Adrenal gland (tissue), 5 donors: ENCODE measurements around the gene YARS1.
A peak's percentile ranks its signal among the peaks of the same experiment; 100 is the strongest.

Source experiments
- CTCF ChIP-seq, 6 experiments: fragments of 450-650 bp in 4 of 6; fragments of 200-600 bp in 2 of 6; sonication (generic) in 1 of 6; IDR thresholded peaks; 1 replicate in 5 of 6; 2 replicates in 1 of 6; pipeline versions ENCODE4 v1.5.1 to v1.8.0; 2016 to 2021; ENCODE audit warnings: antibody characterized with exemption in 6 of 6, mild to moderate bottlenecking in 2 of 6, moderate library complexity in 1 of 6
- POLR2A ChIP-seq, 2 donors: fragments of 450-650 bp; IDR thresholded peaks; one replicate each; pipeline ENCODE4 v1.6.1; 2017; ENCODE audit warnings: antibody characterized with exemption in 2 of 2, mild to moderate bottlenecking in 2 of 2, moderate library complexity in 1 of 2
- donor health status: DM: no; HTN: no; CAD: no.

- TF ChIP-seq CTCF (IDR thresholded peaks at IDR 0.05) (peak in 4 of 6 experiments; percentile 17 to 40 (median 30)), POLR2A (IDR thresholded peaks at IDR 0.05) (peak in 1 of 2 donors; percentile 7)
These were observed 75.6 kb downstream of the YARS1 start for GRCh38 chr1:32741413-32742198.
